GM03348 (cell line): ENCODE measurements around the gene ALK.

Source experiments
- DNase-seq: peaks from one replicate; pipeline ENCODE4 v3.0.0; 2012; ENCODE audit warnings: low spot score

Gene ALK

DNA sequence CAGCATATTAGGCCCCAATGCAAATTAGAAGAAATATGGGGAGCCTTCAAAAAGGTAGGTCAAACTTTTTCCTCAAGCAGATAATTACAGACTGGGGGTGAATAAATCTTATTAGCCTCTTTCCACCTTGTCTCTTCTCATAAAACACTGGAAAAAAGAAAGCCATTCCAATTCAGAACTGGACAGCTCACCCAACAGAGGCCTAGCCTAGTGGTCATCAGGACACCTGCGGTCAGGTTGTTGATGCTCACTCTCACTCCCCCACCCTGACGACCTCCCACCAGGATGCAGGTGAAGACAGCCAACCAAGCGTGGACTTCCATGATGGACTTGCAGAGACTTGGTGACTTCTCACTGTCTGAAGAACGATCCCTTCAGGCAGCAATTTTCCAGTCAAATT lies 207.1 kb downstream of the ALK start:
- DNase-seq, result no peak

DNA sequence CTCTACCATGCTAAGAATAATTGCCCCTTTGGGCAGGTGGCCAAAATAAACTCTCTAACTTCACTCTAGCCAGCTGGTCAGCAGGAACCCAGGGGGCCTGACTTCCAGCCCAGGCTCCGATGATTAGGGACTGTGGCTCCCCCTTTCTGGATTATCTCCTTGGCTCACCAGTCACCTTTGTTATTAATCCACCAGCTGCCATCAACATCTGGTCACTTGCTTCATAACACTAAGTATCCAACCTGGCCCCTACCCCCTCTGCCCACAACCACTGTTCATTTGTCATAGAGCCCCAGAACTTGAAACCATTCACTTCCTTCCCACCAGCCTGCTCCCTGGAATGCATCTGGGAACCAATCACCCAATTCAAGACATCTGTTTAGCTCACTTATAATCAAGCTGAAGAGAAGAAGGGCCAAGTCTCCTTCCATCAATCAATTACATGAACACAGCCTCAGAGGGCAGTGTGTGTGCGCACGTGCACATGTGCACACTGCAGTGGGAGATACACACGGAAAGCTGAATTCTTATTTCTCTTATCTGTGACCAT lies 215.1 kb downstream of the ALK start:
- no peak for DNase-seq

GRCh38 chr2:29705616-29706015 lies 215.8 kb downstream of the ALK start:
- DNase-seq, result no peak

- no peak for DNase-seq
These were observed 218.1 kb downstream of the ALK start for GRCh38 chr2:29703336-29703735.

DNA sequence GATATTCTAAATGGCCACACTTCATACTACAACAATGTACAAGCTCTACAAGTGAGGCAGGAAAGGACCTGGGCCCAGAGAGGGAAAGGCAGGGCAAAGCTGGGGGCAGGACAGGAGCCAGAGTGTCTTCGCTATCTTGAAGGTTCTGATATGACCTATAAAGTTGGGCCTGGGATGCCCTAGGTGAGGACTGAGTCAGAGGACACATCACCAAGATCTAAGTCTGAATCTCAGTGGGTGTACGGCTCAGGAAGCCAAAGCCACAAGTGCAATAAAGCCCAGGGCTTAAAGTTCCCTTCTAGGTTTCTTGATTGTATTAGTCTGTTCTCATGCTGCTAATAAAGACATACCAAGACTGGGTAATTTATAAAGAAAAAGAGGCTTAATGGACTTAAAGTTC lies 219.1 kb downstream of the ALK start:
- no peak for DNase-seq

- DNase-seq, result peak; percentile 25
These were observed 220.8 kb downstream of the ALK start for GRCh38 chr2:29700560-29700959.

DNA sequence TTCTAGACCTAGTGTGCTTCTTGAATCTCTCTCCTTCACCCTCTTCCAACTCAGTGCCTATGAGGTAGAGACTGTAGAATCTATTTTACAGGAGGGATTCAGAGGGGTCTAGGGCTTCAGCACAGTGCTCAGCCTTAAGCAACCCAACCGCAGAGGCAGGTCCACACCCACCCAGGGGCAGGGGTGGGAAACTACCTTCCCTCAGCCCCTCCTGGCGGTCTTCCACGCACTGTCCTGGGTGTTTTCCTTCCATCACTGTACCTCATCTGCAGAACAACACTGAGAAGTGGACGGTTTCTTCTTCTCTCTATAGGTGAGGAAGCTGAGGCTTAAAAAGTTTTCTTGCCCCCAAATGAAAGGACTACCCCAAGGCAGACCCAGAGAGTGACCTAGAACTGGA lies 222.3 kb downstream of the ALK start:
- no peak for DNase-seq

- no peak for DNase-seq
These were observed 223.2 kb downstream of the ALK start for GRCh38 chr2:29698216-29698615.

DNA sequence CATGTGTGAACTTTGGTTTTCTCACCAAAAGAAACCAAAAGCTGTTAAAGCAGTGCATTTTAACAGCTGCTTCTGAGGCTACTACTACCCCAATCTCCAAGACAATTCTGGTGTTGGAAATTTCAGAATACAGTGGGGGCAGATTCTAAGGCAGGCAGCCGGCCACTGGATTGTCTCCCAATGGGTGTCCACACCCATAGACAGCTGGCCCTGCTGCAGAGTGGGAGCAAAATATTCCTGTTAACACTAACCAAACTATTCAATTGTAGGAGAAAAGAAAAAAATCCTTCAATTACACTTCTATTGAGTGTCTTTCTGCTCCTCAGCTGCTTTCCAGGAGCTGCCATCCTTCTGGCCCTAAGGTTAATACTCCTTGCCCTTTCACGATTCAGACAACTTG lies 223.7 kb downstream of the ALK start:
- no peak for DNase-seq

GRCh38 chr2:29697181-29697580 lies 224.2 kb downstream of the ALK start:
- DNase-seq, result no peak

- no peak for DNase-seq
These were observed 226.6 kb downstream of the ALK start for GRCh38 chr2:29694741-29695140.

DNA sequence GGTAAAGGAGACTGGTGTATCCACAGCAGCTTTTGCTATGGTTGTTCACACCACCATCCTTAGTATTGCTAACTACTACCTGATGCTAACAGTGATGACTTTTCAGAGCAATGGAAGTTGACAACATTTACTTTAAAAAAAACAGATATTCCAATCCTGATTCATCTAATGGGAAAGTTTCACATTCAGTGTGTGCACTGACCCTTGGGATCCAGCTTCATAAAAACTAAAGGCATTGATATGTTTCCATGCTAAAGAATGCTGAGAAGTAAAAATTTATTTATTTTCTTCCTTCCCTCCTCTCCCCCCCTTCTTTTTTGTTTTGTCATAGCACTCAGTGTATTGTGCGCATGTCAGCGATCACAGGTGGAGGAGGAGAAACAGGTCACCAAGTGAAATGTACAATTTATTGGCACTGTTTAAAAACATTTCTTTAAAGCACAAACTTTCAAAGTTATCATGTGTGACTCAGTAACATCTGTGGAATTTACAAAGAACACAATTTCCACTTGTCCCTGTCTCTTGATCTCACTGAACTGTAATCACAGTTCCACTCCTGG lies 229.9 kb downstream of the ALK start:
- DNase-seq, result no peak

DNA sequence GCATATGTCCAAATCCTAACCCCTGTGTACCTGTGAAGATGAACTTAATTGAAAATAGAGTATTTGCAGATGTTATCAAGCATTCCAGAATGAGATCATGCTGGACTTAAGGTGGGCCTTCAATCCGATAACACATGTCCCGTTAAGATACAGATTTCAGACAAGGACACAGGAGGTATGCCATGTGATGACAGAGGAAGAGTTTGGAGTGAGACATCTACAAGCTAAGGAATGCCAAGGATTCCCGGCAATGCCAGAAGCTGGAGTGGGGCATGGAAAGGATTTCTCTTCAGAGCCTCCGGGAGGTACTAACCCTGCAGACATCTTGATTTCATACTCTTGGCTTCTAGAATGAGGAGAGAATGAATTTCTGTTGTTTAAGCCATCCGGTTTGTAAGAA lies 231.7 kb downstream of the ALK start:
- DNase-seq, result no peak

GRCh38 chr2:29688429-29688828 lies 233.0 kb downstream of the ALK start:
- no peak for DNase-seq

DNA sequence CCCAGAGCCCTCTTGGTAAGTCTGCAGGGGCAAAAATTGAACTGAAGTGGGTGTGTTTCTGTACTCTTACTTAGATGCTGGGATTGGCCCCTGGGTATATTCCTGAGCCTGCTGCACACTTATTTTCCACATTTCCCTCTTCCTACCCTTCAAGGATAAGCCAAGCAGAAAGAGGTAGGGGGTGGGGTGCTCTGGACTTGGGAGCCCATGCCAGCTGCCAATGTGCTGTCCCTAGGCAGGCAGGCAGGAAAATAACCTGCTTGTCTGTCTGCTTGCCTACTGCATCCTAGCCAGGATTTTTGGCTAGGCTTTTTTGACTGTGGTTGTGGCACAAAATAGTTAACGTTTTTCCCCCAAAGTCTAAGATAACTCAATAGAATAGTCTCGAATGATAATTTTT lies 234.3 kb downstream of the ALK start:
- DNase-seq, result no peak

DNA sequence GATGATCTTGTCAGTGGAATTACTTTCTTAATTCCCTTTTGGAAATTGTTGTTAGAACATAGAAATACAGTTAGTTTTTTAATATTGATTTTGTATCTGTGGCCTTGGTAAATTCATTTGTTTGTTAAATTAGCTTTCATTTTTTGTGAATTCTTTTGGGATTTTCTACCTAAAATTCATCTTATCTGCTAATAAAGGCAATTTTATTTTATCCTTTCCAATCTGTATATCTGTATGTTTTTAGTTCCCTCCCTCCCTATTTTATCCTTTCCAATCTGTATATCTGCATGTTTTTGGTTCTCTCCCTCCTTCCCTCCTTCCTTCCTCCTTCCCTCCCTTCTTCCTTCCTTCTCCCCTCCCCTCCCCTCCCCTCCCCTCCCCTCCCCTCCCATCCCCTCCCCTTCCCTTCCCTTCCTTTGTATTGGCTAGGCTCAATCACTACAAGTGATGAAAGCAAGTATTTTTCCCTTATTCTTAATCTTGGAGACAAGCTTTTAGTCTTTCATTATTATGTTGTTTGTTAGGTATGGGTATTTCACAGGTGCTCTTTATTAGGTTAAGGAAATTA lies 244.4 kb downstream of the ALK start:
- DNase-seq, result no peak

- DNase-seq, result no peak
These were observed 256.8 kb downstream of the ALK start for GRCh38 chr2:29664578-29664977.

GRCh38 chr2:29663268-29663667 lies 258.1 kb downstream of the ALK start:
- peak; percentile 78 for DNase-seq

GRCh38 chr2:29662861-29663260 lies 258.5 kb downstream of the ALK start:
- DNase-seq, result peak; percentile 8

- no peak for DNase-seq
These were observed 261.2 kb downstream of the ALK start for GRCh38 chr2:29660201-29660600.

GRCh38 chr2:29659178-29659577 lies 262.2 kb downstream of the ALK start:
- DNase-seq, result no peak

DNA sequence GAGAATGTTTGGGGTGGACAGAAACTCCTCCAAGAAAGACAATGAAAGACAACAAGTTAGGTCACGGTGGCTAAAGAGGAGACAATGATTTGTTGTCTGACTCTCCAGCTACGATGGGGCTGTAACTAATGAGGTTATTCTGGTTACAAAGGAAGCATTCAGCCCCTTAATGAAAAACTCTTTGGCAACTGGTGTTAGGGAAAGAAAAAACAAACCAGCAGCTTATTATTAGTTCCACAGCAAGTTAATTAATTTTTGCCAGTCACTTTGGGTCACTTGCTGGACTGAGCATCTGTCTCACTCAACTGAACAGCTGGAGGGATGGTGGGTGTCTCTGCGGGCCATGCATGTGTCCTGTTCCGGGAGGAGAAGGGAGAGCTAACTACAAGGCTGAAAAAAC lies 263.7 kb downstream of the ALK start:
- no peak for DNase-seq

DNA sequence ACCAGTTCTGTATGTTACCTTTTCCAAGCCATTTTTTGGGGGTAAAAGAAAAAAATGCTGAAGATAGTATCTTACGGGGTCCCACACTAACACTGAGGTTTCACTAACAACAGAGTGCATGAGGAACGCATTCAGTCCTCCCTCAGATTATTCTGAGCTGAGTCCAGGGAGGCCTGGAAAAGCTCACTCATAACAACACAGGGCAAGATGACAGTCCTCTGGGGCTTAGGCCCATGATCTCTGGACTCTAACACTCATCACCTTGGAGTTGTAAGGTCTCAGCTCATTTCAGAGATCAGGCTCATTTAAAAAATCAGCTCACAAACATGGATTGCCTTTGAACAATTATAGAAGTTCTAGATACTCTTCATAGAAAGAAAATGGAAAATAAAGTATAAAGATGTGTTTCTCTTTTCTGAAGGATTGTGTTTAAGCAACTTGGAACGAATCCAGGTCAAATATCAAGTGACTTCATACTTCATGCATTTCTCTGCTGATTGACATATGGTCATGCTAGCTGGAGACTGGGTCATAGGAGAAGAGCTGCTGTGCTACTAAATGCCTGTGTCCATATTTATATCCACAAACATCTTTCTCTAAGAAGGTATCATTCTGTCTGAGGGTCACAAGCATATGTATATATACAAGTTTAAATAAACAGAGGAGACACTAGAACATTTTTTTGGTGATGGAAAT lies 265.8 kb downstream of the ALK start:
- no peak for DNase-seq

GRCh38 chr2:29650631-29651097 lies 270.7 kb downstream of the ALK start:
- no peak for DNase-seq
